SK-N-MC (cell line): Measurements from ENCODE around the gene ELMO3.

Experiments used
- EZH2 ChIP-seq: fragments of 200-600 bp; sonication (generic); IDR thresholded peaks from one replicate; pipeline ENCODE4 v1.6.1; 2017; ENCODE audit warnings: antibody characterized with exemption
- POLR2AphosphoS5 ChIP-seq: IDR thresholded peaks from 2 replicates; pipeline ENCODE4 v1.6.1; 2012; ENCODE audit warnings: mild to moderate bottlenecking, low read depth, low read length, borderline replicate concordance

DNA sequence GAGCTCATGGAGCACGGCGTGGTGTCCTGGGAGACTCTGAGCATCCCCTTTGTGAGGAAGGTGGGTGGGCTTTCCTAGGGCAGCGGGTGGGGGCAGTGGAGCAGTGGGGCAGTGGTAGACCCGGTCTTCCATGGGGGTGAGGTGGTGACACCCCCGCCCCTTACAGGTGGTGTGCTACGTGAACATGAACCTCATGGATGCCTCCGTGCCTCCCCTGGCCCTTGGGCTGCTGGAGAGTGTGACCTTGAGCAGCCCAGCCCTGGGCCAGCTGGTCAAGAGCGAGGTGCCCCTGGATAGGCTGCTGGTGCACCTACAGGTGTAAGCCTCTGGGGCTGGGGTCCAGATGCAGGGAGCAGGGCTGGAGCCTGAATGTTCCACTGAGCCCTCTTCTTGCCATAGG is 1.6 kb downstream of the ELMO3 start:
- no peak for TF ChIP-seq EZH2
- no peak for TF ChIP-seq POLR2AphosphoS5
